B cell (primary cell): ENCODE data around the gene SNAPC4. TPM values are rescaled to one million over a fixed set of nuclear protein-coding genes. Genes with fewer than 3 reads are reported as not detected.

Experiments used
- ATAC-seq: fragments of 200-7000 bp; cut with Tn5 transposase; one replicate; pipeline ENCODE4 v1.10.0; 2021; ENCODE audit warnings: low read depth, mild to moderate bottlenecking, moderate number of reproducible peaks, moderate library complexity
- CTCF ChIA-PET: fragments of 350-600 bp; sonication (Branson Sonifier 250); formaldehyde crosslinking; loops from one replicate; lab custom pipeline; 2021; ENCODE audit warnings: antibody characterized with exemption, inconsistent platforms; lab: Charles Lee
- POLR2A ChIA-PET: fragments of 350-600 bp; sonication (Branson Sonifier 250); formaldehyde crosslinking; loops from one replicate; lab custom pipeline; 2021; ENCODE audit warnings: antibody characterized with exemption; lab: Charles Lee
- DNase-seq: peaks from one replicate; pipeline ENCODE4 v3.0.0; 2013
- H2AFZ ChIP-seq: 2 replicates; pipeline ENCODE4 v1.6.1; 2012; ENCODE audit warnings: mild to moderate bottlenecking, low read depth, low read length; ENCODE audit not compliant: insufficient read depth, poor library complexity, severe bottlenecking
- H3K27ac ChIP-seq, 2 donors: 1 replicate in 1 of 2; 2 replicates in 1 of 2; pipeline ENCODE4 v1.5.1; 2012 to 2013; ENCODE audit warnings: low read length in 2 of 2, mild to moderate bottlenecking in 2 of 2, moderate library complexity in 1 of 2
- H3K27me3 ChIP-seq, 4 experiments: fragments of 200-600 bp in 1 of 4; sonication (generic) in 1 of 4; replicated peaks in 1 of 4; 1 replicate in 2 of 4; 2 replicates in 2 of 4; pipeline versions ENCODE4 v1.6.1 to v1.7.0; 2013 to 2016; ENCODE audit warnings: low read length in 3 of 4, mild to moderate bottlenecking in 2 of 4, mixed read lengths in 1 of 4, moderate library complexity in 1 of 4; ENCODE audit not compliant: insufficient read depth in 4 of 4, control insufficient read depth in 3 of 4; ENCODE audit errors: control extremely low read depth in 1 of 4
- H3K36me3 ChIP-seq, 2 experiments: replicated peaks in 1 of 2; 1 replicate in 1 of 2; 2 replicates in 1 of 2; pipeline versions ENCODE4 v1.6.1 to v1.7.1; 2013; ENCODE audit warnings: low read length in 1 of 2; ENCODE audit not compliant: insufficient read depth in 2 of 2, control insufficient read depth in 1 of 2; ENCODE audit errors: control extremely low read depth in 1 of 2, extremely low read depth in 1 of 2
- H3K4me1 ChIP-seq, 2 donors: fragments of 200-600 bp in 1 of 2; sonication (generic) in 1 of 2; 1 replicate in 1 of 2; 2 replicates in 1 of 2; pipeline versions ENCODE4 v1.5.1 to v1.6.1; 2013 to 2017; ENCODE audit warnings: low read length in 2 of 2; ENCODE audit not compliant: control insufficient read depth in 2 of 2, insufficient read depth in 2 of 2
- H3K4me2 ChIP-seq: replicated peaks from 2 replicates; pipeline ENCODE3; 2012; ENCODE audit warnings: mild to moderate bottlenecking, low read depth, low read length; ENCODE audit not compliant: poor library complexity, severe bottlenecking
- H3K4me3 ChIP-seq, 5 experiments: fragments of 200-600 bp in 1 of 5; sonication (generic) in 1 of 5; 1 replicate in 3 of 5; 2 replicates in 2 of 5; pipeline versions ENCODE4 v1.5.1 to v1.7.0; 2011 to 2016; ENCODE audit warnings: low read length in 4 of 5, mild to moderate bottlenecking in 4 of 5, low read depth in 2 of 5, control low read depth in 1 of 5, moderate library complexity in 1 of 5; ENCODE audit not compliant: insufficient read depth in 1 of 5; ENCODE audit errors: control extremely low read depth in 1 of 5, extremely low read depth in 1 of 5
- H3K79me2 ChIP-seq: fragments of 200-600 bp; sonication (generic); one replicate; pipeline ENCODE4 v1.6.0; 2016; ENCODE audit warnings: low read length; ENCODE audit not compliant: control insufficient read depth, insufficient read depth
- H3K9ac ChIP-seq: fragments of 200-600 bp; sonication (generic); 2 replicates; pipeline ENCODE4 v1.6.1; 2017; ENCODE audit warnings: mild to moderate bottlenecking, low read length, moderate library complexity
- H3K9me3 ChIP-seq, 3 donors: one replicate each; pipeline versions ENCODE4 v1.6.1 to v1.7.1; 2013; ENCODE audit warnings: low read length in 2 of 3; ENCODE audit not compliant: control insufficient read depth in 2 of 3, insufficient read depth in 1 of 3; ENCODE audit errors: control extremely low read depth in 1 of 3
- H4K20me1 ChIP-seq: 2 replicates; pipeline ENCODE4 v1.6.0; 2012; ENCODE audit warnings: mild to moderate bottlenecking, low read length; ENCODE audit not compliant: insufficient read depth, control insufficient read depth, poor library complexity, severe bottlenecking
- H3K27ac Mint-ChIP-seq: one replicate; pipeline ENCODE4 v1.8.0; 2021; ENCODE audit warnings: mixed read lengths
- H3K27me3 Mint-ChIP-seq: one replicate; pipeline ENCODE4 v1.8.0; 2021; ENCODE audit warnings: mixed read lengths
- H3K4me1 Mint-ChIP-seq: one replicate; pipeline ENCODE4 v1.8.0; 2021; ENCODE audit warnings: mixed read lengths
- H3K4me3 Mint-ChIP-seq: one replicate; pipeline ENCODE4 v1.8.0; 2021; ENCODE audit warnings: mixed read lengths
- H3K9me3 Mint-ChIP-seq: one replicate; pipeline ENCODE4 v1.8.0; 2022; ENCODE audit warnings: mixed read lengths; ENCODE audit not compliant: insufficient read depth
- CTCF ChIP-seq: fragments of 200-600 bp; IDR thresholded peaks from one replicate; pipeline ENCODE4 v1.8.0; 2022; ENCODE audit warnings: antibody characterized with exemption, mild to moderate bottlenecking
- EZH2 ChIP-seq: IDR thresholded peaks from 2 replicates; pipeline ENCODE4 v1.6.1; 2012; ENCODE audit warnings: borderline replicate concordance, low read depth, mild to moderate bottlenecking, moderate library complexity, low read length; ENCODE audit not compliant: insufficient read depth, poor library complexity, severe bottlenecking
- WGBS: methylation state at CpG from one replicate; pipeline ENCODE4 v1.1.5; 2013; ENCODE audit warnings: missing lambda C conversion rate; ENCODE audit not compliant: insufficient coverage; 5-methylcytosine and 5-hydroxymethylcytosine counted together
- intact Hi-C: fragments of 100-400 bp; cut with micrococcal nuclease; formaldehyde crosslinking; loops from one replicate; pipeline ENCODE4 v1.10.0; 2022
- polyA plus RNA-seq: library from polyadenylated mRNA; depleted of rRNA; stranded (reverse); fragments of >200 nt; gene quantifications from 2 replicates; pipeline ENCODE4 v1.2.3, GENCODE V29; 2012
- total RNA-seq, 2 donors: library from RNA; stranded (reverse); fragments of 120-200 nt in 1 of 2; gene quantifications; 1 replicate in 1 of 2; 2 replicates in 1 of 2; pipeline versions ENCODE4 v1.2.3 to v1.2.4, GENCODE V29; 2013 to 2022

Gene SNAPC4
- total and polyA plus RNA-seq, 2 donors (not counting 1 experiment from before 2014, with no cell fraction given) = 13.1 to 15.6 TPM

- Mint-ChIP-seq H3K9me3 (no peaks in the 10 kb centered on the region), H3K4me1 (peaks cover 43% of the 10 kb centered on the region), H3K27me3 (no peaks in the 10 kb centered on the region), H3K27ac (peak overlapping the region; percentile 92), H3K4me3 (peak overlapping the region; percentile 92)
- Histone ChIP-seq H3K9ac (peak overlapping the region; percentile 86), H3K27ac (peak overlapping the region; percentile 55 to 81), H3K4me3 (peak overlapping the region; percentile 46 to 81 (median 75)), H2AFZ (peak overlapping the region; percentile 76), H4K20me1 (peaks cover 50% of the 10 kb centered on the region), H3K4me2 (peak overlapping the region; percentile 91), H3K9me3 (no peaks in the 10 kb centered on the region), H3K79me2 (peaks cover 71% of the 10 kb centered on the region), H3K36me3 (peaks cover 0 to 52% of the 10 kb centered on the region in 2 experiments), H3K4me1 (peaks cover 31 to 42% of the 10 kb centered on the region in 2 donors), H3K27me3 (no peaks in the 10 kb centered on the region)
- CTCF ChIA-PET = interaction anchor here (0.6 to 2.6 kb wide), 2 partner anchors 9 to 31 kb away, joined by 3 to 16 read pairs; partner anchors contain the start of gene SNAPC4
- POLR2A ChIA-PET = interaction anchor here (0.6 to 1.7 kb wide), 4 partner anchors 9 to 47 kb away, joined by 4 to 7 read pairs (median 4); partner anchors contain the start of gene DNLZ
- intact Hi-C loops = loop anchor here (1.0 to 2.0 kb wide), 4 partner anchors 10 to 73 kb away; partner anchors contain the start of genes DNLZ, INPP5E, SEC16A and SNAPC4
- TF ChIP-seq CTCF (no peak), EZH2 (no peak)
- DNase-seq (peak; percentile 63), ATAC-seq (peak; percentile 15)
- WGBS = 11% methylated on average over 71 of the region's 71 CpGs
Observed at GRCh38 chr9:136409557-136410455, 9.8 kb upstream of the SNAPC4 start.

GRCh38 chr9:136407911-136408310 lies 7.9 kb upstream of the SNAPC4 start:
- Histone ChIP-seq H2AFZ (no peak overlapping the region), H4K20me1 (peaks cover 37% of the 10 kb centered on the region), H3K4me3 (no peak overlapping the region), H3K27me3 (no peaks in the 10 kb centered on the region), H3K4me2 (no peak overlapping the region), H3K9me3 (no peaks in the 10 kb centered on the region), H3K4me1 (peaks cover 49 to 61% of the 10 kb centered on the region in 2 donors), H3K9ac (no peak overlapping the region), H3K36me3 (peaks cover 0 to 34% of the 10 kb centered on the region in 2 experiments), H3K27ac (no peak overlapping the region), H3K79me2 (peaks cover 56% of the 10 kb centered on the region)
- Mint-ChIP-seq H3K27me3 (no peaks in the 10 kb centered on the region), H3K9me3 (no peaks in the 10 kb centered on the region), H3K27ac (peak overlapping the region; percentile 67), H3K4me3 (peak overlapping the region; percentile 39), H3K4me1 (peaks cover 59% of the 10 kb centered on the region)
- 65% methylated on average over 6 of the region's 7 CpGs for WGBS
- intact Hi-C loops = no loop called here
- TF ChIP-seq CTCF = no peak
- no peak for TF ChIP-seq EZH2
- no peak for ATAC-seq
- POLR2A ChIA-PET = no interaction called here
- no peak for DNase-seq
- CTCF ChIA-PET = interaction anchor here (2.6 kb wide), 1 partner anchor 7 kb away, joined by 16 read pairs; the partner anchor contains the start of gene SNAPC4
